ENCODE data around the gene ZNF358. TPM values are rescaled to one million over a fixed set of nuclear protein-coding genes. Genes with fewer than 3 reads are reported as not detected.
A peak's percentile ranks its signal among the peaks of the same experiment; 100 is the strongest.

ZNF358 gene
- total RNA-seq, 1 experiment from 2014 or later: not detected

- Histone ChIP-seq H3K36me3 (ENCODE audit: insufficient read depth, low read length) (no peaks in the 10 kb centered on the region), H3K4me3 (ENCODE audit: low read length) (no peak overlapping the region), H3K27ac (ENCODE audit: low read length) (no peak overlapping the region), H3K27me3 (ENCODE audit: low read length) (no peaks in the 10 kb centered on the region), H3K9me2 (replicated peaks; ENCODE audit: insufficient read depth, low read length) (no peaks in the 10 kb centered on the region), H4K20me1 (ENCODE audit: insufficient read depth, low read depth, low read length) (no peaks in the 10 kb centered on the region), H2AFZ (ENCODE audit: low read length) (no peak overlapping the region), H3K4me1 (ENCODE audit: low read length) (peaks cover 6% of the 10 kb centered on the region), H3K4me2 (ENCODE audit: low read depth, low read length, poor library complexity, severe bottlenecking) (no peak overlapping the region), H3K79me2 (ENCODE audit: low read length) (no peaks in the 10 kb centered on the region), H3K9ac (ENCODE audit: low read length) (no peak overlapping the region), H3K9me3 (ENCODE audit: low read length) (no peaks in the 10 kb centered on the region)
- no peak for DNase-seq
These were observed 12.3 kb downstream of the ZNF358 start for GRCh38 chr19:7528192-7528519.

- Histone ChIP-seq H3K4me2 (ENCODE audit: low read depth, low read length, poor library complexity, severe bottlenecking) (no peak overlapping the region), H3K4me1 (ENCODE audit: low read length) (peaks cover 4% of the 10 kb centered on the region; the same call in 1 of the 2 replicates), H3K79me2 (ENCODE audit: low read length) (no peaks in the 10 kb centered on the region), H4K20me1 (ENCODE audit: insufficient read depth, low read depth, low read length) (no peaks in the 10 kb centered on the region), H3K27ac (ENCODE audit: low read length) (no peak overlapping the region), H2AFZ (ENCODE audit: low read length) (no peak overlapping the region), H3K4me3 (ENCODE audit: low read length) (no peak overlapping the region), H3K9me2 (replicated peaks; ENCODE audit: insufficient read depth, low read length) (no peaks in the 10 kb centered on the region), H3K27me3 (ENCODE audit: low read length) (no peaks in the 10 kb centered on the region), H3K9me3 (ENCODE audit: low read length) (no peaks in the 10 kb centered on the region), H3K9ac (ENCODE audit: low read length) (no peak overlapping the region), H3K36me3 (ENCODE audit: insufficient read depth, low read length) (no peaks in the 10 kb centered on the region)
- no peak for DNase-seq
These were observed 12.8 kb downstream of the ZNF358 start for GRCh38 chr19:7528522-7529245.

DNA sequence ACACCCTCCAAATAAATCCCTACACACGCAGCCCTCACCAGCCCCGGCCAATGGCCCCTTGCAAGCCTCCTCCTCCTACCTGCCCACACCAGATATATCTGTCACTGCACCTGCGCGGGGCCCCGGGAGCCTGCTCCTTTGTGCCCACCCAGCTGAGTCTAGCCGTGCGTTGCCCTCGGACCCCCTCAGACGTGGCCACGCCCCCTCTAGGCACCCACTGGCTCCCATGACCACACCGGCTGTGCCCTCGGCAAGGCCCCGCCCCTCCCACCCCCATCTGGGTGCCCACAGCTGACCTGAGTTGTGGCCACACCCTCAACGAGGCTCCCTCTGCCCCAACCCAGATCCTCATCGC is 13.3 kb downstream of the ZNF358 start:
- Histone ChIP-seq H3K9ac (ENCODE audit: low read length) (no peak overlapping the region), H3K4me1 (ENCODE audit: low read length) (peaks cover 5% of the 10 kb centered on the region; the same call in 1 of the 2 replicates), H3K9me3 (ENCODE audit: low read length) (no peaks in the 10 kb centered on the region), H3K27ac (ENCODE audit: low read length) (no peak overlapping the region), H3K4me2 (ENCODE audit: low read depth, low read length, poor library complexity, severe bottlenecking) (no peak overlapping the region), H3K4me3 (ENCODE audit: low read length) (no peak overlapping the region), H4K20me1 (ENCODE audit: insufficient read depth, low read depth, low read length) (no peaks in the 10 kb centered on the region), H3K9me2 (replicated peaks; ENCODE audit: insufficient read depth, low read length) (no peaks in the 10 kb centered on the region), H3K36me3 (ENCODE audit: insufficient read depth, low read length) (no peaks in the 10 kb centered on the region), H3K27me3 (ENCODE audit: low read length) (no peaks in the 10 kb centered on the region), H2AFZ (ENCODE audit: low read length) (no peak overlapping the region), H3K79me2 (ENCODE audit: low read length) (no peaks in the 10 kb centered on the region)
- no peak for DNase-seq

DNA sequence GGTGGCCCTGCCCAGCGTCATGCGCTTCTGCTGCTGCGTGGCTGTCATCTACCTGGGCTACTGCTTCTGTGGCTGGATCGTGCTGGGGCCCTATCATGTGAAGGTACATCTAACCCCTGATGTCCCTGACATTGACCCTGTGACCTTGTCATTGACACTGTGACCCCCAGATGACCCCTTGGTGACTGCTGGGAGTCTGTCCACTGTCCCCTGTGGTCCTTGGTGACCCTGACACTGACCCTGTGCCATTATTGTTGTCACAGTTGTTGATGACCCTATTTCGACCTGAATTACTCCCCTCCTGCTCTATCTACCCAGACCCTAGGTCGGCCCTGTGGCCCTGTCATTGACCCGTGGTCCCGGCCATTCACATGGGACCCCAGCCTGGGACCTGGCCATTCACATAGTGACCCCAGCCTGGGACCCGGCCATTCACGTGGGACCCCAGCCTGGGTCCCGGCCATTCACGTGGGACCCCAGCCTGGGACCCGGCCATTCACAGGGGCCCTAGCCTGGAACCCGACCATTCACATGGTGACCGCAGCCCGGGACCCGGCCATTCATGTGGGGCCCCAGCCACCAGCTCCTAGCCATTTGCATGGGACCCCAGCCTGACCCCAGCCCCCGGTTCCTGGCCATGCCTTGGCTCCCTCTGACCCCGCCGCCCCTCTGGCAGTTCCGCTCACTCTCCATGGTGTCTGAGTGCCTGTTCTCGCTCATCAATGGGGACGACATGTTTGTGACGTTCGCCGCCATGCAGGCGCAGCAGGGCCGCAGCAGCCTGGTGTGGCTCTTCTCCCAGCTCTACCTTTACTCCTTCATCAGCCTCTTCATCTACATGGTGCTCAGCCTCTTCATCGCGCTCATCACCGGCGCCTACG is 13.9 kb downstream of the ZNF358 start:
- DNase-seq: no peak
- no peaks in the 10 kb centered on the region for H3K27me3 ChIP-seq (ENCODE audit: low read length)
- no peaks in the 10 kb centered on the region for H3K36me3 ChIP-seq (ENCODE audit: insufficient read depth, low read length)
- H3K79me2 ChIP-seq (ENCODE audit: low read length): no peaks in the 10 kb centered on the region
- H3K27ac ChIP-seq (ENCODE audit: low read length): no peak overlapping the region
- H2AFZ ChIP-seq (ENCODE audit: low read length): no peak overlapping the region
- no peaks in the 10 kb centered on the region for H3K9me2 ChIP-seq (replicated peaks; ENCODE audit: insufficient read depth, low read length)
- peaks cover 5% of the 10 kb centered on the region; the same call in 1 of the 2 replicates for H3K4me1 ChIP-seq (ENCODE audit: low read length)
- no peak overlapping the region for H3K4me3 ChIP-seq (ENCODE audit: low read length)
- no peaks in the 10 kb centered on the region for H4K20me1 ChIP-seq (ENCODE audit: insufficient read depth, low read depth, low read length)
- no peaks in the 10 kb centered on the region for H3K9me3 ChIP-seq (ENCODE audit: low read length)
- no peak overlapping the region for H3K9ac ChIP-seq (ENCODE audit: low read length)
- H3K4me2 ChIP-seq (ENCODE audit: low read depth, low read length, poor library complexity, severe bottlenecking): no peak overlapping the region

- H3K27ac ChIP-seq (ENCODE audit: low read length): no peak overlapping the region
- peaks cover 8% of the 10 kb centered on the region; the same call in 1 of the 2 replicates for H3K4me1 ChIP-seq (ENCODE audit: low read length)
- no peaks in the 10 kb centered on the region for H3K27me3 ChIP-seq (ENCODE audit: low read length)
- no peak overlapping the region for H2AFZ ChIP-seq (ENCODE audit: low read length)
- no peaks in the 10 kb centered on the region for H3K9me2 ChIP-seq (replicated peaks; ENCODE audit: insufficient read depth, low read length)
- no peaks in the 10 kb centered on the region for H3K36me3 ChIP-seq (ENCODE audit: insufficient read depth, low read length)
- H3K4me3 ChIP-seq (ENCODE audit: low read length): peak overlapping the region; percentile 33; the same call in 1 of the 2 replicates
- H3K4me2 ChIP-seq (ENCODE audit: low read depth, low read length, poor library complexity, severe bottlenecking): peak overlapping the region; percentile 97
- H3K9me3 ChIP-seq (ENCODE audit: low read length): no peaks in the 10 kb centered on the region
- peak overlapping the region; percentile 47 for H3K9ac ChIP-seq (ENCODE audit: low read length)
- H4K20me1 ChIP-seq (ENCODE audit: insufficient read depth, low read depth, low read length): no peaks in the 10 kb centered on the region
- H3K79me2 ChIP-seq (ENCODE audit: low read length): peaks cover 9% of the 10 kb centered on the region; the same call in 1 of the 2 replicates
- DNase-seq: no peak
These were observed 17.5 kb downstream of the ZNF358 start for GRCh38 chr19:7533281-7533885.

DNA sequence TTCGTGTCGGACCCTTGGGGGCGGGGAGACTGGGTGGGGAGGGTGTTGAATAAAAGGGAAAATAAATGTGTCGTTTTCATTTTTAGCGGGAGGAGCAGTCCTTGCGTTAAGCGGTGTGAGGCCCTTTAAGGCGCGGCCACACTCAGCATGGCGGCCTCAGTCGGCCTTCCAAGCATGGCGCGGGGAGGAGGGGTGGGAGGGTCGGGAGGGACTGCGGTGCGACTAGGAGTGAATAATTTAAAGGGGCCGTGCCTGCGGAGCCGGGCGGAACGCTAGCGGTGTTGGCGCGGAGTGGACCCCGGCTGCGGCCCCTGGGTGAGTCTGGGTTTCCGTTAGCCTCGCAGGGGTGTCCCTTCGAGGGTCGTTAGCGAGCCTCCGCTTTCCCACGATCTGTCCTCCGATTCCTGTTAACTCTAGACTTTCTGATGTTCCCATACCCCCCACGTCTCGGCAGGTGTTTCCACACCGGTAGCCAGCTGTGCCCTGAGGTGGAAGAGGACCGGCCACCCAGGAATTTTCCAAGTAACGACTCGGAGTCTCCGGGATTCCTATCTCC is 18.1 kb downstream of the ZNF358 start:
- H2AFZ ChIP-seq (ENCODE audit: low read length): peak overlapping the region; percentile 69; the same call in 1 of the 2 replicates
- H3K9me2 ChIP-seq (replicated peaks; ENCODE audit: insufficient read depth, low read length): no peaks in the 10 kb centered on the region
- peaks cover 8% of the 10 kb centered on the region; the same call in 1 of the 2 replicates for H3K4me1 ChIP-seq (ENCODE audit: low read length)
- no peaks in the 10 kb centered on the region for H3K27me3 ChIP-seq (ENCODE audit: low read length)
- H3K9ac ChIP-seq (ENCODE audit: low read length): peak overlapping the region; percentile 80
- H3K27ac ChIP-seq (ENCODE audit: low read length): peak overlapping the region; percentile 64; the same call in 1 of the 2 replicates
- peaks cover 9% of the 10 kb centered on the region; the same call in 1 of the 2 replicates for H3K79me2 ChIP-seq (ENCODE audit: low read length)
- no peaks in the 10 kb centered on the region for H3K9me3 ChIP-seq (ENCODE audit: low read length)
- no peaks in the 10 kb centered on the region for H3K36me3 ChIP-seq (ENCODE audit: insufficient read depth, low read length)
- no peaks in the 10 kb centered on the region for H4K20me1 ChIP-seq (ENCODE audit: insufficient read depth, low read depth, low read length)
- H3K4me2 ChIP-seq (ENCODE audit: low read depth, low read length, poor library complexity, severe bottlenecking): peak overlapping the region; percentile 97
- DNase-seq: peak; percentile 94
- H3K4me3 ChIP-seq (ENCODE audit: low read length): peak overlapping the region; percentile 85

DNA sequence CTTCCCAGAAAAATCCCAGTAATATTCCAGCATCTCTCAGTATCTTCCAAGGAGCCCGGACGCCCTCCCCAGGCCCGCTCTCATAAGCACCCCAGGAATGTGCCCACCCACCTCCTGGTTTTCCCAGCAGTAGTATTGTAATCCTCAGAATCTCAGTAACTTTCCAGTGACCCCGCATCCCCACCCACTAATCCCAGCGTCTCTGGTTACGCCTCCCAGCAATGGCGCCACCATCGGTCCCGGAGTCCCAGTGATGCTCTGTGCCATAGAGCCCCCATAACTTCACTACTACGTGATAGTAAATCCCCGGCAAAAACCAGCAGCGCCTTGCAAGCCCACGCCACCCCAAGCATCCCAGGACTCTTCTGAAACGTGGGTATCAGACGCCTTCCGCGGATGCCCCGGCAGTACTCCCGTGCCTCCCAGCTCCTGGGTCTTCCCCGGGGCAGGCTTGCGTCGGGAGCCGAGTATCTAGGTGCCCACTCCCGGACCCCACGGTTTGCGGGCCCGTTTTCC is 18.7 kb downstream of the ZNF358 start:
- H3K79me2 ChIP-seq (ENCODE audit: low read length): peaks cover 9% of the 10 kb centered on the region; the same call in 1 of the 2 replicates
- H3K9me3 ChIP-seq (ENCODE audit: low read length): no peaks in the 10 kb centered on the region
- H3K4me2 ChIP-seq (ENCODE audit: low read depth, low read length, poor library complexity, severe bottlenecking): peak overlapping the region; percentile 97
- peaks cover 8% of the 10 kb centered on the region; the same call in 1 of the 2 replicates for H3K4me1 ChIP-seq (ENCODE audit: low read length)
- peak overlapping the region; percentile 80 for H3K9ac ChIP-seq (ENCODE audit: low read length)
- H3K27ac ChIP-seq (ENCODE audit: low read length): peak overlapping the region; percentile 64
- H3K9me2 ChIP-seq (replicated peaks; ENCODE audit: insufficient read depth, low read length): no peaks in the 10 kb centered on the region
- DNase-seq: peak; percentile 81
- H2AFZ ChIP-seq (ENCODE audit: low read length): peak overlapping the region; percentile 69
- H3K36me3 ChIP-seq (ENCODE audit: insufficient read depth, low read length): no peaks in the 10 kb centered on the region
- H3K27me3 ChIP-seq (ENCODE audit: low read length): no peaks in the 10 kb centered on the region
- no peaks in the 10 kb centered on the region for H4K20me1 ChIP-seq (ENCODE audit: insufficient read depth, low read depth, low read length)
- peak overlapping the region; percentile 85 for H3K4me3 ChIP-seq (ENCODE audit: low read length)

All from Karpas-422 (cell line).